ENCODE data around the gene RTCB.

GRCh38 chr22:32339190-32340012, 72.6 kb downstream of the RTCB start:
- TF ChIP-seq CTCF (IDR thresholded peaks at IDR 0.05) (no peak), POLR2AphosphoS5 (IDR thresholded peaks at IDR 0.05; ENCODE audit: low read depth, low read length) (no peak), EZH2phosphoT487 (IDR thresholded peaks at IDR 0.05; ENCODE audit: borderline replicate concordance, low read depth) (no peak), MAX (IDR thresholded peaks at IDR 0.05; ENCODE audit: low read depth) (no peak), SIN3A (IDR thresholded peaks at IDR 0.05; ENCODE audit: borderline replicate concordance, low read depth, low read length) (no peak), ELF1 (IDR thresholded peaks at IDR 0.05) (no peak)
